NCI-H1092 treated with DMSO at 0.1 percent for 48 hours (cell line): ENCODE measurements around the gene NFKBIL1.
A peak's percentile ranks its signal among the peaks of the same experiment; 100 is the strongest.
"Not testable (repeated sequence)": the region's sequence is repeated elsewhere in the genome, so short reads cannot be mapped to it uniquely, and the experiment has no call there.

Source experiments
- DNase-seq: peaks from one replicate; lab custom pipeline; 2025; lab: John Stamatoyannopoulos, UW

NFKBIL1 gene, protein sequence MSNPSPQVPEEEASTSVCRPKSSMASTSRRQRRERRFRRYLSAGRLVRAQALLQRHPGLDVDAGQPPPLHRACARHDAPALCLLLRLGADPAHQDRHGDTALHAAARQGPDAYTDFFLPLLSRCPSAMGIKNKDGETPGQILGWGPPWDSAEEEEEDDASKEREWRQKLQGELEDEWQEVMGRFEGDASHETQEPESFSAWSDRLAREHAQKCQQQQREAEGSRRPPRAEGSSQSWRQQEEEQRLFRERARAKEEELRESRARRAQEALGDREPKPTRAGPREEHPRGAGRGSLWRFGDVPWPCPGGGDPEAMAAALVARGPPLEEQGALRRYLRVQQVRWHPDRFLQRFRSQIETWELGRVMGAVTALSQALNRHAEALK

DNA sequence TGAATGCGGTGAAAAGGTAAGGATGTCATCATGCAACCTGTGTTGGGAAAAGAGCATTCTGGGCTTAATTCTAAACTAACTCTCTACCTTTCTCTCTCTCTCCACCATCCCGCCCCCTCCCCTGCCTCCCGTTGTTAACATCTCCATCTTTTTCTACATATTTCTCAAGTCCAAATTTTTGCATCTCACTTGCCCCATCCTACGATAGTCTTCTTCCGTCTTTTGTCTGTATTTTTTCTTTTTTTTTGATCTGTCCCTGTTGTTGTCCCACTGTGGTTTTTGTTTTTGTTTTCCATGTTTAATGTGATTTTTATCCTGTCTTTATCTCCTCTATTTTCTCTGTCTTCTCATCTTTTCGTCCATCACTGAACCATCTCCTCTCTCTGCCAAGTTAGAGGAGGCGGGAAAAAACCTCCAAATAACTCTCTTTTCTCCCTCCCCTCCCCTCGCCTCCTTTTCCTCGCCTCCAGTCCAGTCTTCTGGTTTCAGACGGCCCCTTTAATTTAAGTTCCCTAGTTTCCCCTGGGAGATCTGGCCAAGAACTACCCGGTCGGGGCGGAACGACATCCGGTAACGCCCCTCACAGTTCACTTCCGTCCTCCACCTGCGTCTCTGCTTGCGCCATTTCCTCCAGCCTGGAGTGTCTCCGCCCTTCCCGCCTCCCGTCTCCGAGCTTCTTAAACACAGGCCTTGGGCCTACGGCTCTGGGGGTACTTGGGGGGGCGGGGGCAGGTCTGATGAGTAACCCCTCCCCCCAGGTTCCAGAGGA is at the start of gene NFKBIL1:
Gene NFKBIL1, plus strand, starts transcription at position 651 of the 769 bp plus-strand sequence. Its CDS starts 87 bp downstream, at position 738.
- peak; percentile 94 for DNase-seq

DNA sequence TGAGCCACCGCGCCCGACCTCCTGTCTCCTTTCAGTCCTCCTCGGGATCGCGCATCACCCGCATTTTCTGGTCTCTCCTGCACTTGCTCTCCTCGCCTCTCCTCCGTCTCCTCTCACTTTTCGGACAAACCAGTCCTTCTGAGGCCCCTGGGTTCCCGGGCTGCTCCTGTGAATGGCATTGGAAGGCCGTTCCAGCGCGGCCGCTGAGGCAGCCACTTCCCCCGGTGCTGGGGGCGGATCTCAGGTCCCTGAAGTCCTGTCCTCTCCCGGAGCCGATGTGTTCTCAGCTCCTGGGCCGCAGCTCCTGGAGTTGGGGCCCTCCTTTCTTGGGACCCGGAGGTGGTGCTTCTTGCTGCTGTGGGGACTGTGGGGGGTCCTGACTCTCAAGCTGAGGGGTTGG is 48.7 kb upstream of the NFKBIL1 start:
- DNase-seq: no peak

DNA sequence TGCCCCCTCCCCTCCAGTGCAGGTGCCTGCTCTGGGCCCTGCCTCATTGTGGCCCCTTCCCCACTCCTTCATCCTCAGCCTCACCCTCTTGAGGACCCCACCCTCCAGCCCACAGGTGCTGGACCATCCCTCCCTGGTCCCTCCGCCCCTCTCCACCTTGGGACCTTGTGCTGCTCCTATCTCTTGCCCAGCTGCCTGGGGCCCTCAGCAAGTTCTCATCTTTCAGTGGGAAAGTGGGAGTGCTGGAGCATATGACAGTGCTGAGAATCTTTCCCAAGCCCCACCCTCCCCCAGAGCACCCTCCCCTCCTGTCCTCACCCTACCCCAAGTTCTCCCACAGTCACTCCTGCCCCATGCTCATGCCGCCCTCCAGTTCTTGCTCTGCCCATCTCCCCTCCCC is 47.8 kb upstream of the NFKBIL1 start:
- DNase-seq: not testable (repeated sequence)

DNA sequence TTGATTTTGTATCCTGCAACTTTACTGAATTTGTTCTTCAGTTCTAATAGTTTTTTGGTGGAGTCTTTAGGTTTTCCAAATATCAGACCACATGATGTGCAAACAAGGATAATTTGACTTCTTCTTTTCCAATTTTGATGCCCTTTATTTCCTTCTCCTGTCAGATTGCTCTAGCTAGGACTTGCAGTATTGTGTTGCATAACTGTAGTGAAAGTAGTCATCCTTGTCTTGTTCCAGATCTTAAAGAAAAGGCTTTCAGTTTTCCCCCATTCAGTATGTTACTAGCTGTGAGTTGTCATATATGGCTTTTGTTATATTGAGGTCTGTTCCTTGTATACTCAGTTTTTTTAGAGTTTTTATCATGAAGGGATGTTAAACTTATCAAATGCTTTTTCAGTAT is 44.8 kb upstream of the NFKBIL1 start:
- no peak for DNase-seq

DNA sequence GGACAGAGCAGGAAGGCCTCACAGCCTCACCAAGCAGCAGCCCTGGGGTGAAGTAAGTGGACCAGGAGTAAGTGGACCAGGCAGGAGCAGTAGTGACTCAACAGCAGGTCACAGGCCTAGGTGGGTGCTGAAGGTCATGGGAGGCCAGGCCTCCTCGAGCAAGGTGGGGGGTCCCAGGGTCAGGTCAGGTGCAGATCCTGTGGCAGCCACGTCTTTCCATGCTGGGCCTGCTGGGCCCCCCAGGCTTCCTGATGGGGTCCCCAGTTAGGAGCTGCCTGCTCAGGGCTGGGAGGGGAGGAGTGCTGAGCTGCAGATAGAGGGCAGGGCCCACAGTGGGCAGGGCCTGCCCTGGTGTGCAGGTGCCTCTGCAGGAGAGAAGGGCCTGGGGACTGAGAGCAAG is 38.4 kb upstream of the NFKBIL1 start:
- DNase-seq: not testable (repeated sequence)

DNA sequence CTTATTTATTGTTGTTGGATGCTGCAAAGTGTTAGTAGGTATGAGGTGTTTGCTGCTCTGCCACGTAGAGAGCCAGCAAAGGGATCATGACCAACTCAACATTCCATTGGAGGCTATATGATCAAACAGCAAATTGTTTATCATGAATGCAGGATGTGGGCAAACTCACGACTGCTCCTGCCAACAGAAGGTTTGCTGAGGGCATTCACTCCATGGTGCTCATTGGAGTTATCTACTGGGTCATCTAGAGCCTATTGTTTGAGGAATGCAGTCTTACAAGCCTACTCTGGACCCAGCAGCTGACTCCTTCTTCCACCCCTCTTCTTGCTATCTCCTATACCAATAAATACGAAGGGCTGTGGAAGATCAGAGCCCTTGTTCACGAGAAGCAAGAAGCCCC is 37.4 kb upstream of the NFKBIL1 start:
- no peak for DNase-seq

DNA sequence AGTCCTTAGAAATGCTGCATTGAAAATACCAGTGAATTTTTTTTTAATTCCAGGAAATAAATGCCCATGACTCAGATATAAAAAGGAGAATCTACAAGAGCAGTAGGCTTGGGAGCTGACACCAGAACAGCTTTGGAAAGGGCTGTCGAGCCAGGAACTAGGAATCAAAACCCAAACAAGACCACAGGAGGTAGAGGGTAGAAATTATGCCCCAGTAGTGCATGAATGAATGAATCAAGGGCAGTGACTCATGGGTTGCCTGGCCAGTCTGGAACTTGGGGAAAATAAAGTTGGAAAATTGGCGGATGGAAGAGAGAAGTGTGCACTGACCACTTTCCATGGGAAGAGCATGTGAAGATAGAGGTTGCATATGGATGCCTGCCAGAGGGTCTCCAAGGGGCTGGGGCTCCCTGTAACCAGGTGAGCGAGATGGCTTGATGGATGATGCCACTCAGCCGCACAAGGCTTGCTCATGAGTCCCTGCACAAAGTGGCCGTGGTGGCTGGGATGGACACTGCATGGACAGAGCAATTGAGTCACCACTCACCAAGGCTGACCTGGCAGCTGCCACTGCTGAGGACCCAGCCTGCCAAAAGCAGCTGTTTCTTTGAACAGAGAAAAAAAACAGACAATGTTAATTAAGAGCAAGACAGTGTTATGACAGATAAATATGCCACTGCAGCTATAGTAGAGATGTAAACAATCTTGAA is 33.8 kb upstream of the NFKBIL1 start:
- DNase-seq: no peak

DNA sequence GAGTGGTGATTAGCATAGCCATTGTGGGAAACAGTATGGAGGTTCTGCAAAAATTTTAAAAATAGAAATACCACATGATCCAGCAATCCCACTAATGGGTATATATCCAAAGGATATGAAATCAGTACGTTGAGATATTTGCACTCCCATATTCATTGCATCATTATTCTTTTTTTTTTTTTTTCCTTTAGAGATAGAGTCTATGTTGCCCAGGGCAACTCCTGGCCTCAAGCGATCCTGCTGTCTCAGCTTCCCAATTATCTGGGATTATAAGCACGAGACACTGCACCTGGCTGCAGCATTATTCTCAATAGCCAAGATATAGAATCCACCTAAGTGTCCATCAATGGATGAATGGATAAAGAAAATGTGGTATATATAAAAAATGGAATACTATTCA is 25.6 kb upstream of the NFKBIL1 start:
- DNase-seq: no peak

DNA sequence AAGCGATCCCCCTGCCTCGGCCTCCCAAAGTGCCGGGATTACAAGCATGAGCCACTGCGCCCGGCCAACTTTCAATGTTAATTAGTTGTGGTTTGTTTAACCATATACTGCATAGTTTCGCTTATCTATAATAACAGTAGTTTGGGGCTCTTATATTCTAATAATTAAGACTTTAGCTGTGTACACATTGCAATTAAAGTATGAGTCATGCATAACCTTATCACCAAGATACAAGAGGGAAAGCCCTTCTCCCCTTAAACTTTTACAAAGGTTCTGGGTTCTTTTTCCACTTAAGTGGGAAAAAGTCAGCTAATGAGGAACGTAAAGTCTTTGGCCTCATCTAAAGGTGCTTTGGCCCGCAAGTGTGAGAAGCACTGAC is 21.9 kb upstream of the NFKBIL1 start:
- DNase-seq: no peak

DNA sequence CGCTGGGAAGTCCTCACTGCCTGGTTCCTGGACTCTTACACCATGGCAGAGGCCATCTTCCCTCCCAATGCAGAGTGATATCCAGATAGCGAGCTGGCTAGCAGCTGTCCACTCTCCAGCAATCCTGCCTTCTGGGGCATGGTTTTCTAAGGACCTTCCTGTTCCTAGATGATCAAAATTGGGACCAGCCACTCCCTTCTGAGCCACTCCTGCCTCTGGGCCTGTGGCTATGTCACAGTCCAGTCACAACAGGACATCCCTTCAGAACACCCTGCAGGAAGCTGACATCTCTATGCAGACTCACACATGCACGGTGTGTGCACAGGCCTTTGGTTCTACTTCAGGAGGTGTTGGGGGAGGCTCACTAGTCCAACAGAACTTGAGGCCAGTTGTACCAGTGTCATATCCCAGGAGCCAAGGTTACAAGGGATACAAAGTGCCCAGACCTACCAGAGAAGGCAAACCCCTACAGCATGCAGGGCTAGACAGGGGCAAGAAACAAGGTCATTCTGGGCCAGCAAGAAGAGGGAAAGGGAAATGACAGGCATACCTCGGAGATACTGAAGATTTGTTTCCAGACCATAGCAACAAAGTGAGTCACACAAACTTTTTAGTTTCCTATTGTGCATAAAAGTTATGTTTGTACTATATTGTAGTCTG is 21.3 kb upstream of the NFKBIL1 start:
- no peak for DNase-seq

DNA sequence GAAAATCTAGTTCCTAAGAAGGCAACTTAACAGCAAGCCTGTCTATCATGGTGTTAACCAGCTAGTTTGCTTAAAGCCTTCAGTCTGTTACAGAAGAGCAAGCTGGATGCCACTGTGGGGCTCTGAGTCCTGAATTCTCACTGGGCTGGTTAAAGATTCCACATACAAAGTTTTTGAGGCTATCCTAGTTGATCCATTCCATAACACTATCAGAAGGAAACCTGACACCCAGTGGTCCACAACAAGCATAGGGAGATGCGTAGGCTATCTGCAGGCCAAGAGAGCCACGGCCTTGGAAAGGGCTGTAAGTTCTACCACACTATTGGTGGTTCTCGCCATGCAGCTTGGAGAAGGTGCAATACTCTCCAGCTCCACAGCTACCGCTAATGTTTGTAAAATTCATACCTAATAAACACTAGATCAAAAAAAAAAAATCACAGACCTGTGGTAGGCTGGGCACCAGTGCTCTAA is 19.1 kb upstream of the NFKBIL1 start:
- no peak for DNase-seq

DNA sequence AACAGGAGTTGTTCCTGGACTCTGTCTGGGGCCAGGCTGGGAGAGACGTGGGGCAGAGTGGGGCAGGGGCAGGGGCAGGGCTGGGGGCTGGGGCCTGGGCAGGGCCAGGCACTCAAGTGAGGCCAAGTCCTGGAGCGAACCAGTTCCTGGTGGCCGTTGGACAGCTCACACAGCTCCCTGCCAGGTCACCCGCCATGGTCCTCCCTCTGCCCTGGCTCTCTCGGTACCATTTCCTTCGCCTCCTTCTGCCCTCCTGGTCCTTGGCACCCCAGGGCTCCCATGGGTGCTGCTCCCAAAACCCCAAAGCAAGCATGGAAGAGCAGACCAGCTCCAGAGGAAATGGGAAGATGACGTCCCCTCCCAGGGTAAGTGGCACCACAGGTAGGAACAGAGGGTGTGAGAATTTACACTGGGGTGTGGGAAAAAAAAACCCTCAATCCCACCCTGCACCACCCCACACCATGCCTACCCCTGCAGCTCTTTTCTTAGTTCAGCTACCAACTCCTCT is 18.5 kb upstream of the NFKBIL1 start, which contains the start of gene MCCD1:
Gene MCCD1, plus strand, starts transcription at position 142 of the 508 bp plus-strand sequence. Its CDS starts 53 bp downstream, at position 195.
- no peak for DNase-seq

DNA sequence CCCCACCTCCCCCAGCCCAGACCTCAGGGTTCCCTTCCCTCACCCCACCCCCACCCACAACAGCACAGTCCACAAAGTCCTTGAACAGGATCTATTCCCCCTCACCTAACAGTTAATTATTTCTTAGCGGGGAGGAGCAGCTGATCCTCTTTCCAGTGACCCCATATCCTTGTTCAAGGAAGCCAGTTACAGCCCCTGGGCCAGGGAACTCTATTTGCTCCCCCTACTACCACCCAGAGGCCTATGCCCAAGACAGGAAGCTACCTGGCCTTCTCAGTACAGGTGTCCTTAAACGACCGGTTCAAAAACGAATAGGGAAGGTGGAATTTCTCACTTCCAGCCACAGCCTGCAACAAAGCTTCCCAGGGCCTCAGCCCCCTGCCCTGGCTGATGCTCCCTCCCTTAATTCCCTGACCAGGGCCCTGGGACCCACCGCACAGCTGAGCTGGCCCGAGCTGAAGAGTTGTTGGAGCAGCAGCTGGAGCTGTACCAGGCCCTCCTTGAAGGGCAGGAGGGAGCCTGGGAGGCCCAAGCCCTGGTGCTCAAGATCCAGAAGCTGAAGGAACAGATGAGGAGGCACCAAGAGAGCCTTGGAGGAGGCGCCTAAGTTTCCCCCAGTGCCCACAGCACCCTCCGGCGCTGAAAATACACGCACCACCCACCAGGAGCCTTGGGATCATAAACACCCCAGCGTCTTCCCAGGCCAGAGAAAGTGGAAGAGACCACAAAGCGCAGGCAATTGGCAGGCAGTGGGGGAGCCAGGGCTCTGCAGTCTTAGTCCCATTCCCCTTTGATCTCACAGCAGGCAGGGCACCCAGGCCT is 17.9 kb upstream of the NFKBIL1 start:
- DNase-seq: no peak

DNA sequence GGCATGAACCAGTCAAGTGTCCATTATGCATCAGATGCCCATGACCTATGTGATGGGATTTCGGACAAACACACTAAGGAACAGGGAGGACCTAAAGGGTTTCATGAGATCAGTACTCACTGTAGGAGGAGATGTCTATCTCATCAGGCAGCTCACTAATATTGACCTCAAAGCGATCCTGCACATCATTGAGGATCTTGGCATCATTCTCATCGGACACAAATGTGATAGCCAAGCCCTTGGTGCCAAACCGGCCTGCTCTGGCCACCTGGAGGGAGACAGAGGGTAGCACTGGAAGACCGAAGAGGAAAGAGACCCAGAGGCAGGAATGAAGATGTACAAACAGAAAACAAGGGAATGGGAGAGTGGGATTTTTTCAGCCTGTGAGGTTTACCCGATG is 16.7 kb upstream of the NFKBIL1 start:
- no peak for DNase-seq

DNA sequence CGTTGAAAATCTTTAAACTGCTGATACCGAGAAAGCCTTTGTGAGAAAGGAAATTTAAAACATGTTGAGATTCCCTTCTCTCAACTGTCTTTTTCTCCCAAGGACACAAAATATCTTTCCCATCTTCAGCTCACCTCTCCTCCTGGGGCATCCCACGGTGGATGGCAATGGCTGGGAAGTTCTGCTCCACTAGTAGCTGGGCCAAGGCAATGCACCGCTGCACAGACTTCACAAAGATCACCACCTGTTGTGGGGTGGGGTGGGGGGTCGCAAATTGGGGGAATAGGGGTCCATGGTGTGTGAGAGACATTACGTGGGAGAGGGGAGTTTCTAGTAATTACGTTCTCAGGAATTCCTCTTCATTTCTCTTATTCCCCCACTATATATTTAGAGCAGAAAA is 16.2 kb upstream of the NFKBIL1 start:
- DNase-seq: no peak

DNA sequence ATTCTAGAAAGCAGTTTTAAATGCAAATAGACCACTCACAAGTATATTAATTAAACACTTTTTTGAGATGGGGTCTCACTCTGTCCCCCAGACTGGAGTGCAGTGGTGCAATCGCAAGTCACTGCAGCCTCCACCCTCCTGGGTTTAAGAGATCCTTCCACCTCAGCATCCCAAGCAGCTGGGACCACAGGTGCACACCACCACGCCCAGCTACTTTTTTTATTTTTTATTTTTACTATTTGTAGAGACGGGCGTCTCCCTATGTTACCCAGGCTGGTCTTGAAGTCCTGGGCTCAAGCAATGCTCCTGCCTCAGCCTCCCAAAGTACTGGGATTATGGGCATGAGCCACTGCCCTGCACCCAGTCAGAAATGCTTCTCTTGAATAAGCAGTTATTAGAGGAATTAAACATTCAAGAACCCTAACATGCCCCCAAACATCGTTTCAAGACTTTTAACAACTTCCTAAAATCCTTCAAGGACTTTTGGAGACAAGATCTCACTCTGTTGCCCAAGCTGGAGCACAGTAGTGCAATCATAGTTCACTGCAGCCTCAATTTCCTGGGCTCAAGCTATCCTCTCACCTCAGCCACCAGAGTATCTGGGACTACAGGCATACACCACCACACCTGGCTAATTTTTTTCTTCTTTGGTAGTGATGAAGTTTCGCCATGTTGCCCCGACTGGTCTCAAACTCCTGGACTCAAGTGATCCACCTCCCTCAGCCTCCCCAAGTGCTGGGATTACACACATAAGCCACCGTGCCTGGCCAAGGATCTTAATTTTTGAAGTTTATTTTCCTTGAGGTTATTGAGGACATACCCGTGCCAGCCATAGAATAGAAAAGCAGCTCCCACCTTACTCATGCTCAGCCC is 15.4 kb upstream of the NFKBIL1 start:
- DNase-seq: no peak

DNA sequence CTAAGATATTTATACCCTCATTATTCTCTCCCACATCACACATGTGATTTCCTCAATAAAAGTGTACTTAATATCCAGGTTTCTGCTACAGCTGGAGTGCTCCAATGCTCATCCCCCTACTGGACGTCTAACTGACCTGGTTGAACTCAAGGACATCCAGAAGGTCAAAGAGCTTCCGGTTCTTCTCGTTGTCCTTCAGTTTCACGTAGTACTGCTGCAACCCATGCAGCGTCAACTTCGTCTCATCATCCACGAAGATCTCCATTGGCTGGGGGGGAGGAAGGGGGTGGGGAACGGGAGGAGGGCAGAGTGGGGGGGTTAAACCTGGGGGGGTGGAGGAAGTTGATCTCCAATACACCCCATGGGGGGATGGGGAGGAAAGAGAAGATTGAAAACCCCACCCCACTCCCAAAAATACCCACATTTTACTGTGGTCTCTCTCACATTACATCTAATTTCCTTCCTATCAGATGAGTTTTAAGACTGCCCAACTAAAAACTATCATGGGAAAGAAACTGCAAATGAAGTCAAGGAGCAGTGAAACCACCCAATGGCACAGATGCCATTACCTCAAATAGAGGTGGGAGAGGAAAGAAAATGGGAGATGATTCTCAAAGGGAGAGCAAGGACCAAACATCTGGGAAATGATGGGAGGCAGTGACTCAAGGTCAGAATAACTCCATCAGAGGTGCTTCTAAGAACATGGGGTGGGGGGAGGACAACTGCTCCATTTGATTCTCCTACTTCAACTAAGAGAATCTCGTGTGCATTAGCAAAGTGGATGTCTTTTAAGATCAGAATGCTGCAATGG is 14.6 kb upstream of the NFKBIL1 start:
- DNase-seq: no peak

DNA sequence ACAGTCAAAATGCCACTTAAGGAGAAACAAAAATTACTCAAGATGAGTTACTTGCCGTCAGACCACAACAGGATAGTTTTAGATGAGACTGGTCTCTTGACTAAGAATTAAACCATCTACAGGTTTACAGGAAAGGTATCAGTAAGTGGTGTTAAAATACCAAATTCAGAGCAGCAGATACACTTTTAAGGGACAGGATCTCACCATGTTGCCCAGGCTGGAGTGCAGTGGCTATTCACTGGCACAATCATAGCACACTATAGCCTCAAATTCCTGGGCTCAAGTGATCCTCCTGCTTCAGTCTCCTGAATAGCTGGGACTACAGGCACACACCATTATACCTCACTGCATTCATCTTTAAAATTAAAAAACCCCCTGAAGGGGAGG is 14.0 kb upstream of the NFKBIL1 start:
- DNase-seq: no peak

DNA sequence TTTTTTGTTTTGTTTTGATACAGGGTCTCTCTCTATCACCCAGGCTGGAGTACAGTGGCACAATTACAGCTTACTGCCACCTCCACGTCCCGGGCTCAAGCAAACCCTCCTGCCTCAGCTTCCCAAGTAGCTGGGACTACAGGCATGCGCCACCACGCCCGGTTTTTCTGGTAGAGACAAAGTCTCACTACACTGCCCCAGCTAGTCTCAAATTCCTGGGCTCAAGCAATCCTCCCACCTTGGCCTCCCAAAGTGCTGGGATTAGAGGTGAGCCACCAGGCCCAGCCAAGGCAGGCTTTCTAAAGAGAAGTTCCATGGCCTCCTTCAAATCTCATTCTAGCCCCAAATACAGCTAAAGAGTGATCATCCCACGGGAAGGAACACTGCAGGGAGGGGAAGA is 13.4 kb upstream of the NFKBIL1 start:
- no peak for DNase-seq
